ENCODE measurements around the gene MAP3K5. TPM values are rescaled to one million over a fixed set of nuclear protein-coding genes. Genes with fewer than 3 reads are reported as not detected.
A peak's percentile ranks its signal among the peaks of the same experiment; 100 is the strongest.

The MAP3K5 gene
- polyA plus RNA-seq, 1 donor = 7.4 TPM

DNA sequence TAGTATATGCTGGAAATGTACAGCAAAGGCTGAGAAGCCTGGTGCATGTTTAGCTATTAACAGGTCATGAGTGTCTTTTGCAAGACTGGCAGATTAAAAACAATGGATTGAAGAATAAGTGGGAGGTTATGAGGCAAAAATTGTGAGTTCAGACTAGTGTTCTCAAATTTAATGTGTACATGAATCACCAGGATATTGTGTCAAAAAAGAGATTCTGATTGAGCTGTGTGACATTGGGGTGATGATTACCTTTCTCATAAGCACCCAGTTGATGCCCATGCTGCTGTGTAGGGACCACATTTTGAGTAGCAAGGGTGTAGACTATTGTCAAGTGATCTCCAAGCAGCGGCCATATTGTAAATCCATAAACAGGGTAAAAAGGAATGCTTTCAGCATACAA, 44.8 kb downstream of the MAP3K5 start:
- WGBS (ENCODE audit: insufficient coverage, low lambda C conversion rate) = 100% methylated on average over 1 of the region's 1 CpG
- Histone ChIP-seq H3K4me3 (ENCODE audit: low read length) (no peak overlapping the region), H3K4me1 (ENCODE audit: control insufficient read depth, insufficient read depth, low read length) (no peaks in the 10 kb centered on the region), H3K27me3 (ENCODE audit: control insufficient read depth, insufficient read depth, low read length) (no peaks in the 10 kb centered on the region), H3K9me3 (ENCODE audit: control insufficient read depth, low read depth, low read length) (no peaks in the 10 kb centered on the region), H3K36me3 (ENCODE audit: control insufficient read depth, insufficient read depth, low read length) (no peaks in the 10 kb centered on the region), H3K27ac (ENCODE audit: low read length) (no peak overlapping the region)
- no peak for DNase-seq

DNA sequence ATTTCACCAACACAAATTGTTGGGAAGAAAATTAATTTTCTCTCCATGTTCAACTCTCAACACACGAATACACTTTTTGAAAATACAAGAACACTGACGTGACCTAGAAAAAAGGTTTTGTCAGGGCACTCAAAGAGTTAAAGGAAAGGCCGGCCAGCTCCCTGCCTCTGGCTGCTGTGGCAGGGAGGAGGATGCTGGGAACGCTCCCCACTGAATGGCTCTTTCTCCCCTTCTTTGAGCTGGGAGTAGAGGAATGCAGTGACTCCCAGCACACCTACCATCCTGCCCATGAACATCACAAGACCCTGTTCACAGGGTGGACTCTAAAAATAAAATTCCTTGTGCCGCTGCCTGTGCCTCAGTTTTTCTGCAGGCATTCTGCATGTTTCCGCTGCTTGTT, 47.0 kb downstream of the MAP3K5 start:
- Histone ChIP-seq H3K4me1 (ENCODE audit: control insufficient read depth, insufficient read depth, low read length) (no peaks in the 10 kb centered on the region), H3K27me3 (ENCODE audit: control insufficient read depth, insufficient read depth, low read length) (no peaks in the 10 kb centered on the region), H3K4me3 (ENCODE audit: low read length) (no peak overlapping the region), H3K27ac (ENCODE audit: low read length) (no peak overlapping the region), H3K9me3 (ENCODE audit: control insufficient read depth, low read depth, low read length) (no peaks in the 10 kb centered on the region), H3K36me3 (ENCODE audit: control insufficient read depth, insufficient read depth, low read length) (no peaks in the 10 kb centered on the region)
- DNase-seq = no peak
- WGBS (ENCODE audit: insufficient coverage, low lambda C conversion rate) = 37% methylated on average over 2 of the region's 6 CpGs

DNA sequence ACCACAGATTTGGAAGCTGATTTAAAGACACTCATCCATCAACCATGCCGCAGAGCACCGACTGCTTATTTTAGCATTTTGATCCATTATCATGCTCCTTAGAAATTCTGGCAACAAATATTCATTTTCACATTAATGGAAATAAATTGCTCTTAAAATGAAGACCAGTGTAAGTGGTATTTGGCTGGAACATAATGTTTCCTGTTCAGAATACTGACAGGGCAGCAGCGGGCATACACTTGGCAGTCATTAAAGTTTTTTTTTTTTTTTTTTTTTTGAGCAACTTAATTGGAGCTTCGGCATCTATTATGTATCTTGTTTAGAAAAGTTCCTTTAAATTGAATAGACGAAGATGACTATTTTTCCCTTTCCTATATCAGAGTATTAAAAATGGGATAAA, 47.4 kb downstream of the MAP3K5 start:
- no peak overlapping the region for H3K4me3 ChIP-seq (ENCODE audit: low read length)
- H3K27ac ChIP-seq (ENCODE audit: low read length) = no peak overlapping the region
- WGBS (ENCODE audit: insufficient coverage, low lambda C conversion rate) = 95% methylated on average over 3 of the region's 5 CpGs
- H3K4me1 ChIP-seq (ENCODE audit: control insufficient read depth, insufficient read depth, low read length) = no peaks in the 10 kb centered on the region
- no peaks in the 10 kb centered on the region for H3K27me3 ChIP-seq (ENCODE audit: control insufficient read depth, insufficient read depth, low read length)
- no peaks in the 10 kb centered on the region for H3K36me3 ChIP-seq (ENCODE audit: control insufficient read depth, insufficient read depth, low read length)
- no peaks in the 10 kb centered on the region for H3K9me3 ChIP-seq (ENCODE audit: control insufficient read depth, low read depth, low read length)
- no peak for DNase-seq

DNA sequence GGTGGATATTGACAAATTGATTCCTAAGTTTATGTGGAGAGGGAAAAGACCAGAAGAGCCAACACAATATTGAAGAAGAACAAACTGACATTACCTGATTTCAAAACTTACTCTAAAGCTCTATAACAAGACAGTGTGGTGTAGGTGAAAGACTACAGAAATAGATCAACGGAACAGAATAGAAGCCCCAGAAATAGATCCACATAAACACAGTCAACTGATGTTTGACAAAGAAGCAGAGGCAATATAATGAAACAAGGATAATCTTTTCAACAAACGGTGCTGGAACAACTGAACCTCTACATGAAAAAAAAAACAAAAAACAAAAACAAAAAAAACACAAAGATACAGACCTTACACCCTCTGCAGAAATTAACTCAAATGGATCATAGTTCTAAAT, 50.2 kb downstream of the MAP3K5 start:
- Histone ChIP-seq H3K4me1 (ENCODE audit: control insufficient read depth, insufficient read depth, low read length) (peaks cover 7% of the 10 kb centered on the region), H3K27me3 (ENCODE audit: control insufficient read depth, insufficient read depth, low read length) (no peaks in the 10 kb centered on the region), H3K27ac (ENCODE audit: low read length) (no peak overlapping the region), H3K36me3 (ENCODE audit: control insufficient read depth, insufficient read depth, low read length) (no peaks in the 10 kb centered on the region), H3K9me3 (ENCODE audit: control insufficient read depth, low read depth, low read length) (no peaks in the 10 kb centered on the region), H3K4me3 (ENCODE audit: low read length) (no peak overlapping the region)
- no peak for DNase-seq
- no CpG with 5 or more reads among the region's 2 CpGs for WGBS (ENCODE audit: insufficient coverage, low lambda C conversion rate)

DNA sequence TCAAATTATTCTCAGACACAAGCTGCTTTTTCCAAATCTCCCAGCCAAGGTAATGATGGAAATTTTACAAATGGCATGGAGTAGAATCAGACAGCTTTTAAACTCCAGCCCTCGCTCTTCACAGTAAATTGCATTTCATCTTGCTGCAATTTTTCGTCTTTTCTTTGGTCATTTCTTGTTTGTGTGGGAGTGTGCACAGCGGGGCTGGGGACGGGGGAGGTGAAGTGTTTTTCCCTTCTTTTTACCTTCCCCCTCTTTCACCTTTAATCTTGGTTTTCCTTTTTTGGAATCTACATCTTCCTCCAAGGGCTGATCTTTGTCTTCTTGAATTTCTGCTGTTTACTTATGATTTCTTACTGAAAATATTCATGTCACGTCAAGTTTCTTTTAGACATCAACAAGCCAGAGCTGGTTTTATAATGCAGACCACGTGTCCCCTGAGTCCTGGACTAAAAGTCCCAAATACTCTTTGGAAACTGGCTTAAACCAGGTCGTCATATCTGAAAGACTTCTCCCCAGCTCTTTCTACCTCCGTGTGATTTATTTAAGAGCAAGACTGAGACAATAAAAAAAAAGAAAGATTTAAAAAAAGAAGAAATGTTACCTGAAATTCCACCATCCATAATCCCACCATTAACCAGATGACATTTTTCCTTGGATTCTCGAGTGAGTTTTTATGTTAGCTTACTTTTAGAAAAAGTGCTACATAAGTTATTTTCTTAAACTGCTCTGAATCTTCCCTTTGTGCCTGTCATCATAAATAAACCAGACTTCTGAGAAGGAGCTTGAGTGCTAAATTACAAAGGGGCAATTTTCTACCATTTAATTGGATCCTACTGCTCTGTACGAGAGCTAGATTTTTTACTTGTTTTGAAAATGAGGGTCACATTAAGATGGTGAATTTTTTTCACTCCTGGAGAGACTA, 52.0 kb downstream of the MAP3K5 start:
- 86% methylated on average over 4 of the region's 10 CpGs for WGBS (ENCODE audit: insufficient coverage, low lambda C conversion rate)
- no peaks in the 10 kb centered on the region for H3K36me3 ChIP-seq (ENCODE audit: control insufficient read depth, insufficient read depth, low read length)
- H3K27me3 ChIP-seq (ENCODE audit: control insufficient read depth, insufficient read depth, low read length) = no peaks in the 10 kb centered on the region
- H3K4me1 ChIP-seq (ENCODE audit: control insufficient read depth, insufficient read depth, low read length) = peaks cover 7% of the 10 kb centered on the region
- no peak overlapping the region for H3K4me3 ChIP-seq (ENCODE audit: low read length)
- no peak for DNase-seq
- H3K9me3 ChIP-seq (ENCODE audit: control insufficient read depth, low read depth, low read length) = no peaks in the 10 kb centered on the region
- no peak overlapping the region for H3K27ac ChIP-seq (ENCODE audit: low read length)

DNA sequence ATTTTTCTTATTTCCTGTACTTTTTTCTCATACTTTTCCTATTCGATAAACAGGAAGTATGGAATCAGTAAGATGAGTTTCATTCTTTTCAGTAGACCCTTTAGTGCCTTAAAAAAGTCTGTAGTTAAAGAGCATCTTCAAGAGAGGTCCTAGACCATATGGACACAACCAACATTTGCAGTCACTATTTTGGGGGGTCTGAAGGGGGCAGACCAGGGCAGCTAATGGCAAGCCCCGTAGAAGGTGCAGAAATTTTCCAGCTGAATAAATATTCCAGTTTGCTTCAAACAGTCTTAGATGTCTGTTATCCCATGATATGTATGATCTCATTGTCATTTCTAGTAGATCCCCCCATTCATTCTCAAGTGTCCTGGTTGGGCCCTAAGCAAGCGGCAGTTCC, 52.8 kb downstream of the MAP3K5 start:
- WGBS (ENCODE audit: insufficient coverage, low lambda C conversion rate) = no CpG with 5 or more reads among the region's 3 CpGs
- Histone ChIP-seq H3K9me3 (ENCODE audit: control insufficient read depth, low read depth, low read length) (no peaks in the 10 kb centered on the region), H3K4me1 (ENCODE audit: control insufficient read depth, insufficient read depth, low read length) (peaks cover 7% of the 10 kb centered on the region), H3K27ac (ENCODE audit: low read length) (no peak overlapping the region), H3K36me3 (ENCODE audit: control insufficient read depth, insufficient read depth, low read length) (no peaks in the 10 kb centered on the region), H3K27me3 (ENCODE audit: control insufficient read depth, insufficient read depth, low read length) (no peaks in the 10 kb centered on the region), H3K4me3 (ENCODE audit: low read length) (no peak overlapping the region)
- DNase-seq = no peak

DNA sequence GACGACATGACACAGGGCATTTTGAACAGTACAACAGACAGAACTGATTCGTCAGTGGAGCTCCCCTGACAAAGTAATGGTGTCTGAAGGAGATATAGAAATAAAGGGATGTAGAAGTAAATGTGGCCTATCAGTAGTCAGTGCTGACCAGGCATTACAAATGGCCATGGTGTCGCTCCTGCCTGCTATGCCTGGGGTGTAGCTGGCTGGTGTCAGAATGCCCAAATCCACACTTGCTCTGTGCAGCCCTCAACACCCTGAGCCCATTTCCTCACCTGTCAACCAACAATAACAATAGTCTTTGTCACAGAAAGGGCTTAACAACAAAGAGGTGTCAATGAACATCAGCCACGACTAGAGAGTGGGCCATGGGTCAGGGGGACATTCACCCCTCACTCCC, 53.2 kb downstream of the MAP3K5 start:
- peaks cover 7% of the 10 kb centered on the region for H3K4me1 ChIP-seq (ENCODE audit: control insufficient read depth, insufficient read depth, low read length)
- DNase-seq = no peak
- no CpG with 5 or more reads among the region's 4 CpGs for WGBS (ENCODE audit: insufficient coverage, low lambda C conversion rate)

DNA sequence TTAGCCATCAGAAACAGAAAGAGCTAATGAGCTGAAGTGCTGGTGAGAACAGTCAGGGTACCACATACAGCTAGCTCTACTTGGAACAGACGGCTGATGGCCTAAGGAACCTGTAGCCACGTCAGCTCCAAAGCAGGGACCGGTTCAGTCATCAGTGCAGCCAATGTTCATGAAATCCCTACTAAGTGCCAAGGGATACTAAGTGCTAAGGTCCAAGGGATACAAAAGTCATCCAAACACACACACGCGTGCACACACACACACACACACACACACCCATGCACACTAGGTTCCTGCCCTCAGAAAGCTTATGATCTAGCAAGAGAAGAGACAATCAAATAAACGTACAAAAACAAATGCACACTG, 53.6 kb downstream of the MAP3K5 start:
- Histone ChIP-seq H3K36me3 (ENCODE audit: control insufficient read depth, insufficient read depth, low read length) (no peaks in the 10 kb centered on the region), H3K9me3 (ENCODE audit: control insufficient read depth, low read depth, low read length) (no peaks in the 10 kb centered on the region), H3K27me3 (ENCODE audit: control insufficient read depth, insufficient read depth, low read length) (no peaks in the 10 kb centered on the region), H3K4me1 (ENCODE audit: control insufficient read depth, insufficient read depth, low read length) (peaks cover 7% of the 10 kb centered on the region), H3K27ac (ENCODE audit: low read length) (no peak overlapping the region), H3K4me3 (ENCODE audit: low read length) (no peak overlapping the region)
- DNase-seq = no peak
- WGBS (ENCODE audit: insufficient coverage, low lambda C conversion rate) = no CpG with 5 or more reads among the region's 6 CpGs

More for the DNA sequence above, 53.2 kb downstream of the MAP3K5 start:
- no peak overlapping the region for H3K27ac ChIP-seq (ENCODE audit: low read length)
- no peak overlapping the region for H3K4me3 ChIP-seq (ENCODE audit: low read length)
- H3K27me3 ChIP-seq (ENCODE audit: control insufficient read depth, insufficient read depth, low read length) = no peaks in the 10 kb centered on the region
- H3K36me3 ChIP-seq (ENCODE audit: control insufficient read depth, insufficient read depth, low read length) = no peaks in the 10 kb centered on the region
- no peaks in the 10 kb centered on the region for H3K9me3 ChIP-seq (ENCODE audit: control insufficient read depth, low read depth, low read length)

DNA sequence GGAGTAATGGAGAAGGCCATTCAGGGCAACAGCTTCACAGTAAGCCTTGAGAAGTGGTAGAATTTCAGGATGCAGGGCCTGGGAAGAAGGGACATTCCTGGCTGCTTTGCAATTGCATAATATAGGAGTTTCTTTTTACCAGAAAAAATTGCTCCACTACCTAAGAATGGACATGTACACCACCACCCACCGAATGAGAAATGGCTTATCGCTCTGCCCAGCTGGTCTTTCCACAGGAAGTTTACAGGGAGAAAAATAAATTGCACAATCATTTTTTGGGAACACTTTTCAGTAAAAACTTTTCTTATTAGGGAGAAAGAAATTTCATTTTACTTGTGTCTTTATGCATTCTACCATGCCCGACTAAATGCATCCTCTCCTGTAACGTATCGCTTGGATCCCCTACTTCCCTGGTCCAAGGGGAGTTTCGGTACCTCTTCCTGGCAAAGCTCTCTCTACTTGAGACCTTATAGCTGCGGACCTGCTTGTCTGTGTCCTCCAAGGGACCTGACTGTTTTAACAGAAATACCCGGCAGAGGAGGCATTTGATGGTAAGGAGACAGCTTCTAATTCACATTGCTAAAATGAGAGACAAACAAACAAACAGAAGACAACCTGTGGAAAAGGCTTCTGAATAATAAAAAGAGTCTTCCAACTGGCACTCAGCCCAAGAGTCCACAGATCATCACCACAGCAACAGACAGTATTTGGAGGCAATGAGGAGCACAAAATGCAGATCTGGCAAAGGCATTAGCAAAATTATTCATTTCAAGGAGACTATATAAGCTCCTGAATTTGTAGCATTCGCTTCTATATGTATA, 54.2 kb downstream of the MAP3K5 start:
- no peaks in the 10 kb centered on the region for H3K27me3 ChIP-seq (ENCODE audit: control insufficient read depth, insufficient read depth, low read length)
- no peaks in the 10 kb centered on the region for H3K9me3 ChIP-seq (ENCODE audit: control insufficient read depth, low read depth, low read length)
- H3K4me3 ChIP-seq (ENCODE audit: low read length) = no peak overlapping the region
- peak in 1 of 2 donors; percentile 53 for DNase-seq
- 100% methylated on average over 3 of the region's 9 CpGs for WGBS (ENCODE audit: insufficient coverage, low lambda C conversion rate)
- no peaks in the 10 kb centered on the region for H3K36me3 ChIP-seq (ENCODE audit: control insufficient read depth, insufficient read depth, low read length)
- peaks cover 7% of the 10 kb centered on the region for H3K4me1 ChIP-seq (ENCODE audit: control insufficient read depth, insufficient read depth, low read length)
- no peak overlapping the region for H3K27ac ChIP-seq (ENCODE audit: low read length)

DNA sequence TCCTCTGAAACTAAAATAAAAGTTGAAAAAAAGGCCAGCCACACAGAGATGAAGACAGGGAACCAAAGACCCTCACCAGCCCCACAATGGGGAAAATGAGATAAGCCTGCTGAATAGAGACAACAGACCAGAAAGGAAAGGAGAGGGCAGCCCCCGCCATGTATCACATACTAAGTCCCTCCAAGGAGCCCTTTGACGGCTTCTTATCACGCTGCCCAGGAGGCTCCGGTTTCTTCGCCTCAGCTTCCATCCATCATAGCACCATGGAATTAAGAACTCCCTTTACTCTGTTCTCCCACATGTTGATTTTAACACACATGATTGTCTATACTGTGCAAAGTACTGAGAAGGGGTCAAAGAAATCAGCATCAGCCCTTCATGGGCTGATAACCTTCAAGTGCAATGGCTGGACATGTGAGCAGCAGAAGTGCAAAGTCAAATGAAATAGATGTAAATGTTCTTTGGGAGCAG, 54.9 kb downstream of the MAP3K5 start:
- H3K4me3 ChIP-seq (ENCODE audit: low read length) = no peak overlapping the region
- H3K27ac ChIP-seq (ENCODE audit: low read length) = no peak overlapping the region
- H3K9me3 ChIP-seq (ENCODE audit: control insufficient read depth, low read depth, low read length) = no peaks in the 10 kb centered on the region
- H3K27me3 ChIP-seq (ENCODE audit: control insufficient read depth, insufficient read depth, low read length) = no peaks in the 10 kb centered on the region
- H3K36me3 ChIP-seq (ENCODE audit: control insufficient read depth, insufficient read depth, low read length) = no peaks in the 10 kb centered on the region
- peaks cover 7% of the 10 kb centered on the region for H3K4me1 ChIP-seq (ENCODE audit: control insufficient read depth, insufficient read depth, low read length)
- peak; percentile 31 to 55 for DNase-seq
- 87% methylated on average over 2 of the region's 5 CpGs for WGBS (ENCODE audit: insufficient coverage, low lambda C conversion rate)
